ENCODE data around the gene FTSJ1. TPM values are rescaled to one million over a fixed set of nuclear protein-coding genes. Genes with fewer than 3 reads are reported as not detected.
A peak's percentile ranks its signal among the peaks of the same experiment; 100 is the strongest.

FTSJ1 gene
- total and polyA plus RNA-seq, 7 experiments from 2014 or later, result 48.6 to 74.0 (median 59.5) TPM

GRCh38 chrX:48493890-48494364 is 17.9 kb downstream of the FTSJ1 start:
- Histone ChIP-seq H3K4me3 (ENCODE audit: low read length) (no peak overlapping the region), H3K9me3 (ENCODE audit: control insufficient read depth in 2 of 3, low read length in 3 of 3) (no peaks in the 10 kb centered on the region), H3K36me3 (ENCODE audit: control insufficient read depth in 2 of 3, insufficient read depth in 3 of 3, low read length in 3 of 3) (no peaks in the 10 kb centered on the region), H3K27ac (ENCODE audit: low read depth, low read length) (no peak overlapping the region), H3K27me3 (ENCODE audit: control insufficient read depth in 2 of 2, insufficient read depth in 2 of 2, low read length in 2 of 2) (no peaks in the 10 kb centered on the region), H3K4me1 (ENCODE audit: control insufficient read depth in 2 of 2, insufficient read depth in 2 of 2, low read length in 2 of 2) (no peaks in the 10 kb centered on the region)
- Mint-ChIP-seq H3K9me3 (no peaks in the 10 kb centered on the region), H3K4me1 (peaks cover 0 to 6% (median 0%) of the 10 kb centered on the region in 7 donors), H3K36me3 (no peaks in the 10 kb centered on the region), H3K4me3 (no peak overlapping the region), H3K27ac (no peak overlapping the region), H3K27me3 (no peaks in the 10 kb centered on the region)
- DNase-seq, result no peak
- no peak for ATAC-seq
- POLR2A ChIA-PET, result interaction anchor here (0.7 to 1.2 kb wide), 2 partner anchors 411 to 551 kb away, joined by 3 to 4 read pairs; no protein-coding TSS in a partner anchor
- intact Hi-C loops (cut with micrococcal nuclease), result no loop called here
- CTCF ChIA-PET, result interaction anchor here (0.6 kb wide), 1 partner anchor 25 kb away, joined by 4 read pairs; no protein-coding TSS in a partner anchor

- DNase-seq (no peak), ATAC-seq (no peak)
- no peak overlapping the region for H3K4me3 Mint-ChIP-seq
- H3K27me3 Mint-ChIP-seq, result no peaks in the 10 kb centered on the region
- intact Hi-C loops (cut with micrococcal nuclease), result no loop called here
- Histone ChIP-seq H3K36me3 (ENCODE audit: control insufficient read depth in 2 of 3, insufficient read depth in 3 of 3, low read length in 3 of 3) (no peaks in the 10 kb centered on the region), H3K9me3 (ENCODE audit: control insufficient read depth in 2 of 3, low read length in 3 of 3) (no peaks in the 10 kb centered on the region), H3K27me3 (ENCODE audit: control insufficient read depth in 2 of 2, insufficient read depth in 2 of 2, low read length in 2 of 2) (no peaks in the 10 kb centered on the region), H3K4me3 (ENCODE audit: low read length) (no peak overlapping the region), H3K27ac (ENCODE audit: low read depth, low read length) (no peak overlapping the region), H3K4me1 (ENCODE audit: control insufficient read depth in 2 of 2, insufficient read depth in 2 of 2, low read length in 2 of 2) (no peaks in the 10 kb centered on the region)
- no peaks in the 10 kb centered on the region for H3K9me3 Mint-ChIP-seq
- ChIA-PET CTCF (interaction anchor here (1.2 kb wide), 1 partner anchor 413 kb away, joined by 3 read pairs; no protein-coding TSS in a partner anchor), POLR2A (no interaction called here)
- H3K27ac Mint-ChIP-seq, result no peak overlapping the region
- H3K36me3 Mint-ChIP-seq, result no peaks in the 10 kb centered on the region
- H3K4me1 Mint-ChIP-seq, result peaks cover 0 to 6% (median 0%) of the 10 kb centered on the region in 7 donors
Observed at GRCh38 chrX:48496660-48497059, 20.7 kb downstream of the FTSJ1 start.

GRCh38 chrX:48497871-48498270 is 21.9 kb downstream of the FTSJ1 start:
- intact Hi-C loops (cut with micrococcal nuclease), result no loop called here
- no peaks in the 10 kb centered on the region for H3K4me1 ChIP-seq (ENCODE audit: control insufficient read depth in 2 of 2, insufficient read depth in 2 of 2, low read length in 2 of 2)
- H3K4me1 Mint-ChIP-seq, result peaks cover 0 to 4% (median 0%) of the 10 kb centered on the region in 7 donors
- no peaks in the 10 kb centered on the region for H3K9me3 Mint-ChIP-seq
- no peaks in the 10 kb centered on the region for H3K9me3 ChIP-seq (ENCODE audit: control insufficient read depth in 2 of 3, low read length in 3 of 3)
- no peak overlapping the region for H3K4me3 Mint-ChIP-seq
- ChIA-PET POLR2A (no interaction called here), CTCF (no interaction called here)
- no peaks in the 10 kb centered on the region for H3K36me3 ChIP-seq (ENCODE audit: control insufficient read depth in 2 of 3, insufficient read depth in 3 of 3, low read length in 3 of 3)
- no peak overlapping the region for H3K27ac ChIP-seq (ENCODE audit: low read depth, low read length)
- DNase-seq (no peak), ATAC-seq (no peak)
- H3K27me3 ChIP-seq (ENCODE audit: control insufficient read depth in 2 of 2, insufficient read depth in 2 of 2, low read length in 2 of 2), result no peaks in the 10 kb centered on the region
- H3K36me3 Mint-ChIP-seq, result no peaks in the 10 kb centered on the region
- H3K4me3 ChIP-seq (ENCODE audit: low read length), result no peak overlapping the region
- no peaks in the 10 kb centered on the region for H3K27me3 Mint-ChIP-seq
- no peak overlapping the region for H3K27ac Mint-ChIP-seq

GRCh38 chrX:48498374-48498809 is 22.4 kb downstream of the FTSJ1 start:
- Mint-ChIP-seq H3K4me3 (no peak overlapping the region), H3K4me1 (peaks cover 0 to 4% (median 0%) of the 10 kb centered on the region in 7 donors), H3K36me3 (no peaks in the 10 kb centered on the region), H3K27ac (no peak overlapping the region), H3K9me3 (no peaks in the 10 kb centered on the region), H3K27me3 (peaks cover 0 to 1% (median 0%) of the 10 kb centered on the region in 5 donors)
- no peaks in the 10 kb centered on the region for H3K4me1 ChIP-seq (ENCODE audit: control insufficient read depth in 2 of 2, insufficient read depth in 2 of 2, low read length in 2 of 2)
- intact Hi-C loops (cut with micrococcal nuclease), result no loop called here
- no peak for ATAC-seq
- no peak for DNase-seq
- CTCF ChIA-PET, result no interaction called here
- H3K9me3 ChIP-seq (ENCODE audit: control insufficient read depth in 2 of 3, low read length in 3 of 3), result no peaks in the 10 kb centered on the region
- H3K27me3 ChIP-seq (ENCODE audit: control insufficient read depth in 2 of 2, insufficient read depth in 2 of 2, low read length in 2 of 2), result no peaks in the 10 kb centered on the region
- H3K4me3 ChIP-seq (ENCODE audit: low read length), result no peak overlapping the region
- no peaks in the 10 kb centered on the region for H3K36me3 ChIP-seq (ENCODE audit: control insufficient read depth in 2 of 3, insufficient read depth in 3 of 3, low read length in 3 of 3)
- H3K27ac ChIP-seq (ENCODE audit: low read depth, low read length), result no peak overlapping the region
- POLR2A ChIA-PET, result no interaction called here

- CTCF ChIA-PET, result no interaction called here
- no peak for DNase-seq
- POLR2A ChIA-PET, result no interaction called here
- H3K4me3 ChIP-seq (ENCODE audit: low read length), result no peak overlapping the region
- no peak overlapping the region for H3K27ac Mint-ChIP-seq
- no peak for ATAC-seq
- peaks cover 0 to 3% (median 0%) of the 10 kb centered on the region in 5 donors for H3K27me3 Mint-ChIP-seq
- peaks cover 0 to 4% (median under 1%) of the 10 kb centered on the region in 7 donors for H3K4me1 Mint-ChIP-seq
- peaks cover 0 to under 1% of the 10 kb centered on the region in 2 donors for H3K4me1 ChIP-seq (ENCODE audit: control insufficient read depth in 2 of 2, insufficient read depth in 2 of 2, low read length in 2 of 2)
- H3K36me3 Mint-ChIP-seq, result no peaks in the 10 kb centered on the region
- no peaks in the 10 kb centered on the region for H3K9me3 Mint-ChIP-seq
- H3K27ac ChIP-seq (ENCODE audit: low read depth, low read length), result no peak overlapping the region
- no peak overlapping the region for H3K4me3 Mint-ChIP-seq
- intact Hi-C loops (cut with micrococcal nuclease), result no loop called here
- no peaks in the 10 kb centered on the region for H3K9me3 ChIP-seq (ENCODE audit: control insufficient read depth in 2 of 3, low read length in 3 of 3)
- no peaks in the 10 kb centered on the region for H3K36me3 ChIP-seq (ENCODE audit: control insufficient read depth in 2 of 3, insufficient read depth in 3 of 3, low read length in 3 of 3)
- no peaks in the 10 kb centered on the region for H3K27me3 ChIP-seq (ENCODE audit: control insufficient read depth in 2 of 2, insufficient read depth in 2 of 2, low read length in 2 of 2)
Observed at GRCh38 chrX:48504261-48504660, 28.3 kb downstream of the FTSJ1 start.

- Histone ChIP-seq H3K4me3 (ENCODE audit: low read length) (no peak overlapping the region), H3K9me3 (ENCODE audit: control insufficient read depth in 2 of 3, low read length in 3 of 3) (no peaks in the 10 kb centered on the region), H3K27ac (ENCODE audit: low read depth, low read length) (no peak overlapping the region), H3K27me3 (ENCODE audit: control insufficient read depth in 2 of 2, insufficient read depth in 2 of 2, low read length in 2 of 2) (no peaks in the 10 kb centered on the region), H3K36me3 (ENCODE audit: control insufficient read depth in 2 of 3, insufficient read depth in 3 of 3, low read length in 3 of 3) (no peaks in the 10 kb centered on the region), H3K4me1 (ENCODE audit: control insufficient read depth in 2 of 2, insufficient read depth in 2 of 2, low read length in 2 of 2) (peaks cover 4 to 8% of the 10 kb centered on the region in 2 donors)
- Mint-ChIP-seq H3K4me3 (no peak overlapping the region), H3K4me1 (peaks cover 2 to 15% (median 11%) of the 10 kb centered on the region in 7 donors), H3K27ac (no peak overlapping the region), H3K9me3 (peaks cover 0 to 2% (median 0%) of the 10 kb centered on the region in 11 donors), H3K27me3 (peaks cover 0 to 3% (median 0%) of the 10 kb centered on the region in 5 donors), H3K36me3 (peaks cover 0 to 3% (median 0%) of the 10 kb centered on the region in 5 donors)
- POLR2A ChIA-PET, result interaction anchor here (1.5 kb wide), 1 partner anchor 15 kb away, joined by 3 read pairs; no protein-coding TSS in a partner anchor
- no peak for DNase-seq
- CTCF ChIA-PET, result no interaction called here
- intact Hi-C loops (cut with micrococcal nuclease), result loop anchor here in 1 of 2 donors (5.0 kb wide), 1 partner anchor 38 kb away; no protein-coding TSS in a partner anchor
- ATAC-seq, result no peak
Observed at GRCh38 chrX:48505481-48505880, 29.5 kb downstream of the FTSJ1 start.

- Histone ChIP-seq H3K4me3 (ENCODE audit: low read length) (no peak overlapping the region), H3K27ac (ENCODE audit: low read depth, low read length) (no peak overlapping the region), H3K36me3 (ENCODE audit: control insufficient read depth in 2 of 3, insufficient read depth in 3 of 3, low read length in 3 of 3) (no peaks in the 10 kb centered on the region), H3K4me1 (ENCODE audit: control insufficient read depth in 2 of 2, insufficient read depth in 2 of 2, low read length in 2 of 2) (peaks cover 4 to 8% of the 10 kb centered on the region in 2 donors), H3K27me3 (ENCODE audit: control insufficient read depth in 2 of 2, insufficient read depth in 2 of 2, low read length in 2 of 2) (no peaks in the 10 kb centered on the region), H3K9me3 (ENCODE audit: control insufficient read depth in 2 of 3, low read length in 3 of 3) (no peaks in the 10 kb centered on the region)
- peak overlapping the region in 5 of 10 donors; percentile 3 to 91 (median 21) for H3K4me3 Mint-ChIP-seq
- peaks cover 0 to 7% (median 0%) of the 10 kb centered on the region in 5 donors for H3K36me3 Mint-ChIP-seq
- peak overlapping the region in 2 of 9 donors; percentile 43 to 51 for H3K27ac Mint-ChIP-seq
- DNase-seq, result no peak
- ATAC-seq, result no peak
- CTCF ChIA-PET, result no interaction called here
- H3K9me3 Mint-ChIP-seq, result peaks cover 0 to 2% (median 0%) of the 10 kb centered on the region in 11 donors
- POLR2A ChIA-PET, result interaction anchor here (0.5 kb wide), 1 partner anchor 31 kb away, joined by 3 read pairs; no protein-coding TSS in a partner anchor
- intact Hi-C loops (cut with micrococcal nuclease), result loop anchor here in 1 of 2 donors (5.0 kb wide), 1 partner anchor 40 kb away; no protein-coding TSS in a partner anchor
- peaks cover 10 to 28% (median 16%) of the 10 kb centered on the region in 7 donors for H3K4me1 Mint-ChIP-seq
- H3K27me3 Mint-ChIP-seq, result peaks cover 0 to 3% (median 0%) of the 10 kb centered on the region in 5 donors
Observed at GRCh38 chrX:48507246-48507645, 31.2 kb downstream of the FTSJ1 start.

All from naive thymus-derived CD4-positive, alpha-beta T cell (primary cell).